ENCODE data around the gene AHI1. TPM values are rescaled to one million over a fixed set of nuclear protein-coding genes. Genes with fewer than 3 reads are reported as not detected.

The AHI1 gene
- total and polyA plus RNA-seq, 8 donors = 10.6 to 24.8 (median 16.5) TPM

GRCh38 chr6:135449246-135449645 is 48.3 kb downstream of the AHI1 start:
- intact Hi-C loops (cut with DNase I) = no loop called here
- peaks cover 0 to 11% (median 0%) of the 10 kb centered on the region in 3 donors for H3K36me3 ChIP-seq
- H3K27me3 ChIP-seq = no peaks in the 10 kb centered on the region
- H3K27ac ChIP-seq = no peak overlapping the region
- no peaks in the 10 kb centered on the region for H3K9me3 ChIP-seq
- H3K4me1 ChIP-seq = no peaks in the 10 kb centered on the region
- no peak overlapping the region for H3K4me3 ChIP-seq
- ATAC-seq (no peak), DNase-seq (no peak), FAIRE-seq (no peak)
- TF ChIP-seq, protein P1, sequence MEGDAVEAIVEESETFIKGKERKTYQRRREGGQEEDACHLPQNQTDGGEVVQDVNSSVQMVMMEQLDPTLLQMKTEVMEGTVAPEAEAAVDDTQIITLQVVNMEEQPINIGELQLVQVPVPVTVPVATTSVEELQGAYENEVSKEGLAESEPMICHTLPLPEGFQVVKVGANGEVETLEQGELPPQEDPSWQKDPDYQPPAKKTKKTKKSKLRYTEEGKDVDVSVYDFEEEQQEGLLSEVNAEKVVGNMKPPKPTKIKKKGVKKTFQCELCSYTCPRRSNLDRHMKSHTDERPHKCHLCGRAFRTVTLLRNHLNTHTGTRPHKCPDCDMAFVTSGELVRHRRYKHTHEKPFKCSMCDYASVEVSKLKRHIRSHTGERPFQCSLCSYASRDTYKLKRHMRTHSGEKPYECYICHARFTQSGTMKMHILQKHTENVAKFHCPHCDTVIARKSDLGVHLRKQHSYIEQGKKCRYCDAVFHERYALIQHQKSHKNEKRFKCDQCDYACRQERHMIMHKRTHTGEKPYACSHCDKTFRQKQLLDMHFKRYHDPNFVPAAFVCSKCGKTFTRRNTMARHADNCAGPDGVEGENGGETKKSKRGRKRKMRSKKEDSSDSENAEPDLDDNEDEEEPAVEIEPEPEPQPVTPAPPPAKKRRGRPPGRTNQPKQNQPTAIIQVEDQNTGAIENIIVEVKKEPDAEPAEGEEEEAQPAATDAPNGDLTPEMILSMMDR (IDR thresholded peaks at IDR 0.05) = no peak
- 91 to 95% methylated on average over 5 of the region's 5 CpGs for WGBS, 2 donors

DNA sequence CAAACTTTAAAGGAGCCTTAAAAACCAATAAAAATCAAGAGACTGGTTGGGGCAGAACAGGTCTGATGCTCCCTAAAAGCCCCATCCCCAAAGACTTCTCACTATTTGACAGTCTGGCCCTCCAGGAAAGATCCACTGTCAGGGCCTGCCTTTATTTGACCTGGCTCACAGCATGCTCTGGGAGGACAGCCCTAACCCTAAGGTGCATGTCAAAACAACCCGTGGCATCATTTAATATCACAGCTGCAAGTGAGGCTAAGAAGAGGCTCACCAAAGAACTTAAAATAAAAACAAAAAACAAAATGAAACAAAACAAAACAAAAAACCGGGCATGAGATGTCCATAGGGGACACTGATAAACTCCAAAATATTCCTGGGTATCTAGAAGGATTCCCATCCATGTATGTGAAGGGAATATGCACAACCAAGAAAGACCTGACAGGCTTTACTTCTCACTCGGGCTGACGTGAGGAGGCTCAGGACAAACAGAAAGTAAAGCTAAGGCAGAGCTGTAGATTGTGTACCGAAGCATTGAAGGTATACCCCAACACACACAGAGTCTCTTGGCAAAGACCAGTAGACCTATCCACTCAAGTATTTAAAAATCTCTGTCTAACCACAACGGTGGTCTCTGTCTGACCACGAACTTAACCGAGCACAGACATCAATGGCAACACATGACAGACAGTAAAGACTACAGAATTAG is 57.3 kb downstream of the AHI1 start:
- intact Hi-C loops (cut with DNase I) = no loop called here
- no peak for FAIRE-seq
- 77 to 81% methylated on average over 8 of the region's 8 CpGs for WGBS, 2 donors
- Histone ChIP-seq H3K27ac (no peak overlapping the region), H3K4me1 (no peaks in the 10 kb centered on the region), H3K36me3 (peaks cover 2 to 32% (median 3%) of the 10 kb centered on the region in 3 donors), H3K4me3 (no peak overlapping the region), H3K9me3 (no peaks in the 10 kb centered on the region), H3K27me3 (no peaks in the 10 kb centered on the region)
- no peak for DNase-seq
- TF ChIP-seq, protein P1 (IDR thresholded peaks at IDR 0.05) = no peak
- ATAC-seq = no peak

- DNase-seq (no peak), ATAC-seq (no peak), FAIRE-seq (no peak)
- WGBS, 2 donors = 74 to 78% methylated on average over 4 of the region's 4 CpGs
- Histone ChIP-seq H3K27ac (no peak overlapping the region), H3K9me3 (no peaks in the 10 kb centered on the region), H3K36me3 (peaks cover 2 to 32% (median 3%) of the 10 kb centered on the region in 3 donors), H3K4me3 (no peak overlapping the region), H3K4me1 (no peaks in the 10 kb centered on the region), H3K27me3 (no peaks in the 10 kb centered on the region)
- intact Hi-C loops (cut with DNase I) = no loop called here
- TF ChIP-seq, protein P1 (IDR thresholded peaks at IDR 0.05) = no peak
Observed at GRCh38 chr6:135439549-135439948, 58.0 kb downstream of the AHI1 start.

- no peaks in the 10 kb centered on the region for H3K9me3 ChIP-seq
- no peak overlapping the region for H3K4me3 ChIP-seq
- H3K27ac ChIP-seq = no peak overlapping the region
- DNase-seq (no peak), ATAC-seq (no peak), FAIRE-seq (no peak)
- intact Hi-C loops (cut with DNase I) = no loop called here
- no peaks in the 10 kb centered on the region for H3K4me1 ChIP-seq
- peaks cover 2 to 32% (median 3%) of the 10 kb centered on the region in 3 donors for H3K36me3 ChIP-seq
- no peaks in the 10 kb centered on the region for H3K27me3 ChIP-seq
- 50 to 55% methylated on average over 3 of the region's 3 CpGs for WGBS, 2 donors
- TF ChIP-seq, protein P1 (IDR thresholded peaks at IDR 0.05) = no peak
Observed at GRCh38 chr6:135438907-135439535, 58.5 kb downstream of the AHI1 start.

DNA sequence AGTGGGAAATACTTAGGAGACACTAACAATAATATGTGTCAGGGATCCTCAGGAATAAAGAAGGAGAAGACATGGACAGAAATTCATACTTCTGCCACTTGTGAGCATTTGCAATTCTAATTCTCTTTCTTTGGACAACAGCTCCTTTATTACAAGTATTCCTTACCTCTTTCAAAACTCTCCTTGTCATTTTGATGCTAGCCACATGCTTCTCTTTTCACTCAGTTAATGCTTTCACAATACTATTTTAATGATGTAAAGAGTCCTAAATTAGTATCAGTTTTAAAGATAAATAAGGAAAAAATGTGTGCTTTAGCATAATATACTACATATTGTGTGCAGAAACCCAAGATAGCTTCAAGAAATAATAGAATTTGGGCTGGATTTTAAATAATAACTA is 62.5 kb downstream of the AHI1 start:
- FAIRE-seq = no peak
- no peak for ATAC-seq
- intact Hi-C loops (cut with DNase I) = no loop called here
- H3K4me1 ChIP-seq = no peaks in the 10 kb centered on the region
- H3K27me3 ChIP-seq = no peaks in the 10 kb centered on the region
- no peak for DNase-seq
- no peak overlapping the region for H3K27ac ChIP-seq
- TF ChIP-seq, protein P1 (IDR thresholded peaks at IDR 0.05) = no peak
- no peaks in the 10 kb centered on the region for H3K9me3 ChIP-seq
- no peak overlapping the region for H3K4me3 ChIP-seq
- H3K36me3 ChIP-seq = peaks cover 0 to 19% (median 4%) of the 10 kb centered on the region in 3 donors
